Measurements from ENCODE around the gene CNNM2.
"Not testable (repeated sequence)": the region's sequence is repeated elsewhere in the genome, so short reads cannot be mapped to it uniquely, and the experiment has no call there.

CNNM2 gene

GRCh38 chr10:102916173-102916572 lies 1.9 kb upstream of the CNNM2 start:
- no peaks in the 10 kb centered on the region for H3K36me3 Mint-ChIP-seq
- no peaks in the 10 kb centered on the region for H3K27me3 Mint-ChIP-seq
- no peak overlapping the region for H3K27ac Mint-ChIP-seq
- H3K4me3 Mint-ChIP-seq, result peak overlapping the region; percentile 94
- no peaks in the 10 kb centered on the region for H3K9me3 Mint-ChIP-seq (ENCODE audit: low read depth)
- peaks cover 27% of the 10 kb centered on the region for H3K4me1 Mint-ChIP-seq (ENCODE audit: low read depth)

- Mint-ChIP-seq H3K27ac (peak overlapping the region; percentile 91), H3K4me3 (peak overlapping the region; percentile 94), H3K4me1 (ENCODE audit: low read depth) (peaks cover 39% of the 10 kb centered on the region), H3K27me3 (no peaks in the 10 kb centered on the region), H3K36me3 (no peaks in the 10 kb centered on the region), H3K9me3 (ENCODE audit: low read depth) (no peaks in the 10 kb centered on the region)
Measured at GRCh38 chr10:102917314-102917961, 656 bp upstream of the CNNM2 start.

- Mint-ChIP-seq H3K4me3 (peak overlapping the region; percentile 94), H3K27me3 (no peaks in the 10 kb centered on the region), H3K36me3 (no peaks in the 10 kb centered on the region), H3K27ac (peak overlapping the region; percentile 91), H3K9me3 (ENCODE audit: low read depth) (no peaks in the 10 kb centered on the region), H3K4me1 (ENCODE audit: low read depth) (peaks cover 51% of the 10 kb centered on the region)
Measured at GRCh38 chr10:102918817-102919245, 737 bp downstream of the CNNM2 start.

GRCh38 chr10:102919246-102919959 lies 1.3 kb downstream of the CNNM2 start:
- H3K36me3 Mint-ChIP-seq, result no peaks in the 10 kb centered on the region
- no peaks in the 10 kb centered on the region for H3K27me3 Mint-ChIP-seq
- peak overlapping the region; percentile 94 for H3K4me3 Mint-ChIP-seq
- peak overlapping the region; percentile 67 for H3K27ac Mint-ChIP-seq
- H3K9me3 Mint-ChIP-seq (ENCODE audit: low read depth), result no peaks in the 10 kb centered on the region
- H3K4me1 Mint-ChIP-seq (ENCODE audit: low read depth), result peaks cover 56% of the 10 kb centered on the region

- Mint-ChIP-seq H3K27me3 (no peaks in the 10 kb centered on the region), H3K36me3 (no peaks in the 10 kb centered on the region), H3K27ac (peak overlapping the region; percentile 85), H3K4me3 (peak overlapping the region; percentile 94), H3K4me1 (ENCODE audit: low read depth) (peaks cover 56% of the 10 kb centered on the region), H3K9me3 (ENCODE audit: low read depth) (no peaks in the 10 kb centered on the region)
Measured at GRCh38 chr10:102919992-102920739, 2.1 kb downstream of the CNNM2 start.

GRCh38 chr10:102923601-102924000 lies 5.5 kb downstream of the CNNM2 start:
- Mint-ChIP-seq H3K4me3 (peak overlapping the region; percentile 3), H3K27ac (no peak overlapping the region), H3K4me1 (ENCODE audit: low read depth) (peaks cover 57% of the 10 kb centered on the region), H3K9me3 (ENCODE audit: low read depth) (no peaks in the 10 kb centered on the region), H3K36me3 (peaks cover 4% of the 10 kb centered on the region), H3K27me3 (no peaks in the 10 kb centered on the region)

- H3K36me3 Mint-ChIP-seq, result peaks cover 9% of the 10 kb centered on the region
- no peaks in the 10 kb centered on the region for H3K27me3 Mint-ChIP-seq
- no peak overlapping the region for H3K4me3 Mint-ChIP-seq
- peaks cover 30% of the 10 kb centered on the region for H3K4me1 Mint-ChIP-seq (ENCODE audit: low read depth)
- H3K27ac Mint-ChIP-seq, result no peak overlapping the region
- H3K9me3 Mint-ChIP-seq (ENCODE audit: low read depth), result no peaks in the 10 kb centered on the region
Measured at GRCh38 chr10:102926842-102927241, 8.7 kb downstream of the CNNM2 start.

GRCh38 chr10:102927311-102928010 lies 9.4 kb downstream of the CNNM2 start:
- Mint-ChIP-seq H3K27ac (no peak overlapping the region), H3K4me1 (ENCODE audit: low read depth) (peaks cover 25% of the 10 kb centered on the region), H3K27me3 (no peaks in the 10 kb centered on the region), H3K4me3 (no peak overlapping the region), H3K36me3 (peaks cover 11% of the 10 kb centered on the region), H3K9me3 (ENCODE audit: low read depth) (no peaks in the 10 kb centered on the region)

GRCh38 chr10:102928442-102928841 lies 10.3 kb downstream of the CNNM2 start:
- not testable (repeated sequence) for H3K27me3 Mint-ChIP-seq; H3K4me3 Mint-ChIP-seq; H3K9me3 Mint-ChIP-seq (ENCODE audit: low read depth); H3K27ac Mint-ChIP-seq
- H3K4me1 Mint-ChIP-seq (ENCODE audit: low read depth), result peaks cover 16% of the 10 kb centered on the region
- peaks cover 14% of the 10 kb centered on the region for H3K36me3 Mint-ChIP-seq

- peaks cover 14% of the 10 kb centered on the region for H3K36me3 Mint-ChIP-seq
- H3K27ac Mint-ChIP-seq, result no peak overlapping the region
- H3K27me3 Mint-ChIP-seq, result no peaks in the 10 kb centered on the region
- no peak overlapping the region for H3K4me3 Mint-ChIP-seq
- H3K4me1 Mint-ChIP-seq (ENCODE audit: low read depth), result peaks cover 7% of the 10 kb centered on the region
- H3K9me3 Mint-ChIP-seq (ENCODE audit: low read depth), result no peaks in the 10 kb centered on the region
Measured at GRCh38 chr10:102930720-102931119, 12.6 kb downstream of the CNNM2 start.

- H3K36me3 Mint-ChIP-seq, result peaks cover 14% of the 10 kb centered on the region
- H3K4me3 Mint-ChIP-seq, result no peak overlapping the region
- no peaks in the 10 kb centered on the region for H3K9me3 Mint-ChIP-seq (ENCODE audit: low read depth)
- no peaks in the 10 kb centered on the region for H3K27me3 Mint-ChIP-seq
- peaks cover 16% of the 10 kb centered on the region for H3K4me1 Mint-ChIP-seq (ENCODE audit: low read depth)
- no peak overlapping the region for H3K27ac Mint-ChIP-seq
Measured at GRCh38 chr10:102931643-102932042, 13.5 kb downstream of the CNNM2 start.

GRCh38 chr10:102935505-102935904 lies 17.4 kb downstream of the CNNM2 start:
- H3K27ac Mint-ChIP-seq, result no peak overlapping the region
- peaks cover 17% of the 10 kb centered on the region for H3K4me1 Mint-ChIP-seq (ENCODE audit: low read depth)
- H3K27me3 Mint-ChIP-seq, result no peaks in the 10 kb centered on the region
- no peaks in the 10 kb centered on the region for H3K9me3 Mint-ChIP-seq (ENCODE audit: low read depth)
- H3K4me3 Mint-ChIP-seq, result no peak overlapping the region
- peaks cover 9% of the 10 kb centered on the region for H3K36me3 Mint-ChIP-seq

- H3K4me3 Mint-ChIP-seq, result peak overlapping the region; percentile 35
- peaks cover 16% of the 10 kb centered on the region for H3K4me1 Mint-ChIP-seq (ENCODE audit: low read depth)
- peak overlapping the region; percentile 55 for H3K27ac Mint-ChIP-seq
- H3K36me3 Mint-ChIP-seq, result peaks cover 6% of the 10 kb centered on the region
- no peaks in the 10 kb centered on the region for H3K27me3 Mint-ChIP-seq
- no peaks in the 10 kb centered on the region for H3K9me3 Mint-ChIP-seq (ENCODE audit: low read depth)
Measured at GRCh38 chr10:102935939-102936605, 18.0 kb downstream of the CNNM2 start.

- no peak overlapping the region for H3K4me3 Mint-ChIP-seq
- H3K36me3 Mint-ChIP-seq, result peaks cover 3% of the 10 kb centered on the region
- no peak overlapping the region for H3K27ac Mint-ChIP-seq
- no peaks in the 10 kb centered on the region for H3K27me3 Mint-ChIP-seq
- H3K9me3 Mint-ChIP-seq (ENCODE audit: low read depth), result no peaks in the 10 kb centered on the region
- H3K4me1 Mint-ChIP-seq (ENCODE audit: low read depth), result peaks cover 7% of the 10 kb centered on the region
Measured at GRCh38 chr10:102941401-102941800, 23.3 kb downstream of the CNNM2 start.

All from activated naive CD8-positive, alpha-beta T cell (primary cell).